Lung (tissue), 12 donors: ENCODE measurements around the gene FAAP20. TPM values are rescaled to one million over a fixed set of nuclear protein-coding genes. Genes with fewer than 3 reads are reported as not detected.
A peak's percentile ranks its signal among the peaks of the same experiment; 100 is the strongest.

Source experiments
- ATAC-seq: fragments of 200-7000 bp; cut with Tn5 transposase; one replicate; pipeline ENCODE4 v1.9.1; 2020; ENCODE audit warnings: moderate number of reproducible peaks; ENCODE audit not compliant: insufficient read depth, low FRiP score
- DNase-seq, 3 donors: peaks; one replicate each; pipeline ENCODE4 v3.0.0-alpha.2; 2013 to 2017
- H3K27ac ChIP-seq, 2 donors: one replicate each; pipeline ENCODE4 v1.5.1; 2013; ENCODE audit warnings: mild to moderate bottlenecking in 2 of 2, moderate library complexity in 2 of 2, control low read depth in 1 of 2, inconsistent platforms in 1 of 2, low read depth in 1 of 2, low read length in 1 of 2
- H3K27me3 ChIP-seq, 3 donors: one replicate each; pipeline ENCODE4 v1.5.1; 2013; ENCODE audit warnings: low read length in 2 of 3; ENCODE audit not compliant: control insufficient read depth in 3 of 3, insufficient read depth in 3 of 3
- H3K36me3 ChIP-seq, 4 donors: one replicate each; pipeline ENCODE4 v1.5.1; 2013; ENCODE audit warnings: low read length in 4 of 4, mild to moderate bottlenecking in 1 of 4, moderate library complexity in 1 of 4; ENCODE audit not compliant: control insufficient read depth in 4 of 4, insufficient read depth in 4 of 4
- H3K4me1 ChIP-seq, 5 donors: one replicate each; pipeline ENCODE4 v1.5.1; 2013; ENCODE audit warnings: low read length in 5 of 5, mild to moderate bottlenecking in 2 of 5, moderate library complexity in 1 of 5; ENCODE audit not compliant: control insufficient read depth in 5 of 5, insufficient read depth in 5 of 5
- H3K4me3 ChIP-seq: one replicate; pipeline ENCODE4 v1.5.1; 2013; ENCODE audit warnings: mild to moderate bottlenecking, control low read depth, moderate library complexity
- H3K9ac ChIP-seq, 2 donors: one replicate each; pipeline ENCODE4 v1.5.1; 2013; ENCODE audit warnings: low read length in 2 of 2, control low read depth in 1 of 2; ENCODE audit not compliant: insufficient read depth in 1 of 2
- H3K9me3 ChIP-seq, 4 donors: one replicate each; pipeline ENCODE4 v1.5.1; 2013; ENCODE audit warnings: low read length in 3 of 4, mild to moderate bottlenecking in 1 of 4, moderate library complexity in 1 of 4; ENCODE audit not compliant: control insufficient read depth in 4 of 4, insufficient read depth in 3 of 4
- CTCF ChIP-seq: IDR thresholded peaks from 2 replicates; pipeline ENCODE4 v1.5.1; 2012; ENCODE audit warnings: mild to moderate bottlenecking; ENCODE audit errors: control extremely low read depth, extremely low read depth
- WGBS, 2 donors: extraction: QIAGEN DNeasy Blood & Tissue Kit; methylation state at CpG; one replicate each; pipeline ENCODE4 v1.1.7; 2013; 5-methylcytosine and 5-hydroxymethylcytosine counted together
- polyA plus RNA-seq, 2 donors: library from polyadenylated mRNA; stranded (reverse); fragments of 200-250 nt; gene quantifications; one replicate each; pipeline ENCODE4 v1.2.1, GENCODE V29; 2013
- total RNA-seq, 2 donors: library from RNA; depleted of rRNA in 1 of 2; stranded (reverse); fragments of >200 nt in 1 of 2; gene quantifications; one replicate each; pipeline ENCODE4 v1.2.1, GENCODE V29; 2014 to 2021
- donor health status: control.
- donor health status: control.
- donor health status: Bipolar disorder and iron deficiency.
- donor health status: healthy.
- donor health status: DM: yes; HTN: yes; CAD: no.

Gene FAAP20
- total and polyA plus RNA-seq, 4 donors, result 16.8 to 87.9 (median 68.4) TPM

- TF ChIP-seq CTCF, result no peak
- Histone ChIP-seq H3K4me1 (peaks cover 6 to 59% (median 25%) of the 10 kb centered on the region in 5 donors), H3K27ac (peak overlapping the region; percentile 55 to 81), H3K4me3 (no peak overlapping the region), H3K9ac (no peak overlapping the region), H3K36me3 (no peaks in the 10 kb centered on the region), H3K9me3 (no peaks in the 10 kb centered on the region), H3K27me3 (no peaks in the 10 kb centered on the region)
- 63 to 71% methylated on average over 44 of the region's 44 CpGs for WGBS, 2 donors
- ATAC-seq, result no peak
- no peak for DNase-seq
Observed at GRCh38 chr1:2193514-2194281, 874 bp downstream of the FAAP20 start.

GRCh38 chr1:2192031-2192995, 2.3 kb downstream of the FAAP20 start:
- Histone ChIP-seq H3K27me3 (no peaks in the 10 kb centered on the region), H3K4me1 (peaks cover 6 to 57% (median 21%) of the 10 kb centered on the region in 5 donors), H3K27ac (peak overlapping the region; percentile 17 to 60), H3K9me3 (no peaks in the 10 kb centered on the region), H3K4me3 (no peak overlapping the region), H3K36me3 (no peaks in the 10 kb centered on the region), H3K9ac (peak overlapping the region in 1 of 2 donors; percentile 24)
- ATAC-seq (no peak), DNase-seq (peak; percentile 76 to 94 (median 90))
- 66 to 77% methylated on average over 30 of the region's 30 CpGs for whole genome bisulfite sequencing, 2 donors
- no peak for TF ChIP-seq CTCF

GRCh38 chr1:2190491-2190976, 4.0 kb downstream of the FAAP20 start:
- DNase-seq (no peak), ATAC-seq (no peak)
- H3K36me3 ChIP-seq, result peaks cover 0 to 4% (median 0%) of the 10 kb centered on the region in 4 donors
- no peak for TF ChIP-seq CTCF
- H3K27ac ChIP-seq, result peak overlapping the region; percentile 96 to 97
- H3K4me3 ChIP-seq, result no peak overlapping the region
- H3K4me1 ChIP-seq, result peaks cover 6 to 51% (median 19%) of the 10 kb centered on the region in 5 donors
- H3K9me3 ChIP-seq, result no peaks in the 10 kb centered on the region
- no peaks in the 10 kb centered on the region for H3K27me3 ChIP-seq
- 79 to 91% methylated on average over 19 of the region's 19 CpGs for WGBS, 2 donors
- peak overlapping the region; percentile 25 to 38 for H3K9ac ChIP-seq
